Subcutaneous adipose tissue (tissue), 4 donors: ENCODE data around the gene IQCE. TPM values are rescaled to one million over a fixed set of nuclear protein-coding genes. Genes with fewer than 3 reads are reported as not detected.

Source experiments
- total RNA-seq, 4 donors: library from RNA; depleted of rRNA; stranded (reverse); fragments of >200 nt; gene quantifications; one replicate each; pipeline ENCODE4 v1.1.0, GENCODE V29; 2016
- TF ChIP-seq, protein P1 (sequence below): fragments of 450-650 bp; IDR thresholded peaks from one replicate; pipeline ENCODE4 v1.5.1; 2016; ENCODE audit warnings: low read depth, mild to moderate bottlenecking, control low read depth, antibody characterized with exemption, moderate library complexity

The IQCE gene
- total RNA-seq, 4 donors from 2014 or later = 9.0 to 20.7 (median 12.6) TPM

- TF ChIP-seq, protein P1, sequence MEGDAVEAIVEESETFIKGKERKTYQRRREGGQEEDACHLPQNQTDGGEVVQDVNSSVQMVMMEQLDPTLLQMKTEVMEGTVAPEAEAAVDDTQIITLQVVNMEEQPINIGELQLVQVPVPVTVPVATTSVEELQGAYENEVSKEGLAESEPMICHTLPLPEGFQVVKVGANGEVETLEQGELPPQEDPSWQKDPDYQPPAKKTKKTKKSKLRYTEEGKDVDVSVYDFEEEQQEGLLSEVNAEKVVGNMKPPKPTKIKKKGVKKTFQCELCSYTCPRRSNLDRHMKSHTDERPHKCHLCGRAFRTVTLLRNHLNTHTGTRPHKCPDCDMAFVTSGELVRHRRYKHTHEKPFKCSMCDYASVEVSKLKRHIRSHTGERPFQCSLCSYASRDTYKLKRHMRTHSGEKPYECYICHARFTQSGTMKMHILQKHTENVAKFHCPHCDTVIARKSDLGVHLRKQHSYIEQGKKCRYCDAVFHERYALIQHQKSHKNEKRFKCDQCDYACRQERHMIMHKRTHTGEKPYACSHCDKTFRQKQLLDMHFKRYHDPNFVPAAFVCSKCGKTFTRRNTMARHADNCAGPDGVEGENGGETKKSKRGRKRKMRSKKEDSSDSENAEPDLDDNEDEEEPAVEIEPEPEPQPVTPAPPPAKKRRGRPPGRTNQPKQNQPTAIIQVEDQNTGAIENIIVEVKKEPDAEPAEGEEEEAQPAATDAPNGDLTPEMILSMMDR = no peak
Measured at GRCh38 chr7:2645274-2645868, 86.6 kb downstream of the IQCE start.

DNA sequence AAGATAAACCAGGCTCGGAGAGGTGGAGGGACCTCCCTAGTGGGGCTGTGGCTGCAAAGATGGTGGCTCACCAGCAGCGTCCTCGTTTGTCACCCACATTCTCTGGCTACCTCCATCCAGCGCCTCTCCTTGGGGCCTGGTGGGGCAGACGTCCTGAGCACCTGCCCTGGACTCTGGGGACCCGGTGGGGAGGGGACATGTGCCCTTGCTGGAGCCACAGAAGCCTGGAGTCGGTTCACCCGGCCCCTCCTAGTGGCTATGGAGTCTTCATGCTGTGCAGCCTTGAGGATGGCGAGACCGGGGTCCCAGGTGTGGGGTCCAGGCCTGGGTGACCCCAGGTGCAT, 87.5 kb downstream of the IQCE start:
- TF ChIP-seq, protein P1 = no peak

DNA sequence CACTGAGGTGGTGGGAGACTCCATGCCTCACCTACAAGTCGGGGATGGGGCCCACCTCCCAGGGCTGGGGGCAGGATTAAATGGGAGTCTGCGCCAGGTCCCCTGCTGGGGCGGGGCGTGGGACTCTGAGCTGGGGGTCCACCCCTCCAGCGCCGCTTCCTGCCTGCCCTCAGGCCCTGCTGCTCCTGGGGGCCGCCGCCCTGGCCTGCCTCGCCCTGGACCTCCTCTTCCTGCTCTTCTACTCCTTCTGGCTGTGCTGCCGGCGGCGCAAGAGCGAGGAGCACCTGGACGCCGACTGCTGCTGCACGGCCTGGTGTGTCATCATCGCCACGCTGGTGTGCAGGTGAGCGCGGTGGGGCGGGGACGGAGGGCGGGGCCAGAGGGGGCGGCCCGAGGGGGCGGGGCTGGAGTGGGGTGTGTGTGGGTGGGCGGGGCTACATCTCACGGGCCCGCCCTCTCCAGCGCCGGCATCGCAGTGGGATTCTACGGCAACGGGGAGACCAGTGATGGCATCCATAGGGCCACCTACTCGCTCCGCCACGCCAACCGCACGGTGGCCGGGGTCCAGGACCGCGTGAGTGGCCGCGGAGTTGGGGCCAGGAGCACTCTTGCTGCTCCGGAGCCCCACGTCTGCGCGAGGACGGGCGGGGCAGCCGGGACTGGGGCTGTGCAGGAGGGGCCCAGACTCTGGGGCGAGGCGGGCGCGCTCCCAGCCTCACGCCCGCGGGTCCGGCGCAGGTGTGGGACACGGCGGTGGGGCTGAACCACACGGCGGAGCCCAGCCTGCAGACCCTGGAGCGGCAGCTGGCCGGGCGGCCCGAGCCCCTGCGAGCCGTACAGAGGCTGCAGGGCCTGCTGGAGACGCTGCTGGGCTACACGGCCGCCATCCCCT, 88.1 kb downstream of the IQCE start:
- TF ChIP-seq, protein P1 = no peak

GRCh38 chr7:2647594-2648172, 88.9 kb downstream of the IQCE start:
- TF ChIP-seq, protein P1 = no peak

- TF ChIP-seq, protein P1 = no peak
Measured at GRCh38 chr7:2649139-2649838, 90.5 kb downstream of the IQCE start.

GRCh38 chr7:2649991-2650390, 91.2 kb downstream of the IQCE start:
- TF ChIP-seq, protein P1 = no peak

DNA sequence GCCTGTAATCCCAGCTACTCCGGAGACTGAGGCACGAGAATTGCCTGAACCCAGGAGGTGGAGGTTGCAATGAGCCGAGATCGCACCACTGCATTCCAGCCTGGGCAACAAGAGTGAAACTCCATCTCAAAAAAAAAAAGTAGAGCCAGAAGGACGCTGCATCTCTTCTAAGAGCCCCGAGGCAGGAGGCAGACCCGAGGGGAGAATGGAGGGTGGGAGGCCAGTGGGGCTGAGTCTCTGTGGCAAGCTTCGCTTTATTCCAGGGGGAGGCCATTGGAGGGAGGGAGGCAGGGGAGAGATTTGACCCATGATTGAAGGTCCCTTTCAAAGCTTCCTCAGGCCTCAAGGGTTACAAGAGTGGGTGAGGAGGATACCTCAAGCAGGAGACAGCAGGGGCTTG, 91.7 kb downstream of the IQCE start:
- TF ChIP-seq, protein P1 = no peak
